NCI-H82 treated with DMSO at 0.1 percent for 48 hours (cell line): Measurements from ENCODE around the gene ME2.
"Not testable (repeated sequence)": the region's sequence is repeated elsewhere in the genome, so short reads cannot be mapped to it uniquely, and the experiment has no call there.

Source experiments
- DNase-seq: peaks from one replicate; lab custom pipeline; 2025; ENCODE audit not compliant: unreplicated experiment; lab: John Stamatoyannopoulos, UW

Gene ME2

GRCh38 chr18:50969448-50969847, 90.5 kb downstream of the ME2 start:
- DNase-seq, result no peak

DNA sequence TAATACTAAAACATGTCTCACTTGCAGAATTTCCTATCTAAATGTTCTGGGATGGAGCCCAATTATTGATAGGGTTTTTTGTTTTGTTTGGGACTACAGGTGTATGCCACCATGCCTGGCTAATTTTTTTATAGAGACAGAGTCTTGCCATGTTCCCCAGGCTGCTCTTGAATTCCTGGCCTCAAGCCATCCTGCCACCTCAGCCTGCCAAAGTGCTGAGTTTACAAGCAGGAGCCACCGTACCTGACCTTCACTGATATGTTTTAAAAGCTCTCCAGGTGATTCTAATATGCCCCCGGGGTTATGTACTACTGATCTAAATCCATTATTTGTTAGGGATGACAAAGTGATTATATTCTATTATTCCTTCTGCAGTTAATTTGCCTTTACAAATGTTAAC, 91.1 kb downstream of the ME2 start:
- no peak for DNase-seq

GRCh38 chr18:50972404-50972803, 93.5 kb downstream of the ME2 start:
- DNase-seq, result not testable (repeated sequence)

GRCh38 chr18:50973367-50974126, 94.6 kb downstream of the ME2 start:
- no peak for DNase-seq

DNA sequence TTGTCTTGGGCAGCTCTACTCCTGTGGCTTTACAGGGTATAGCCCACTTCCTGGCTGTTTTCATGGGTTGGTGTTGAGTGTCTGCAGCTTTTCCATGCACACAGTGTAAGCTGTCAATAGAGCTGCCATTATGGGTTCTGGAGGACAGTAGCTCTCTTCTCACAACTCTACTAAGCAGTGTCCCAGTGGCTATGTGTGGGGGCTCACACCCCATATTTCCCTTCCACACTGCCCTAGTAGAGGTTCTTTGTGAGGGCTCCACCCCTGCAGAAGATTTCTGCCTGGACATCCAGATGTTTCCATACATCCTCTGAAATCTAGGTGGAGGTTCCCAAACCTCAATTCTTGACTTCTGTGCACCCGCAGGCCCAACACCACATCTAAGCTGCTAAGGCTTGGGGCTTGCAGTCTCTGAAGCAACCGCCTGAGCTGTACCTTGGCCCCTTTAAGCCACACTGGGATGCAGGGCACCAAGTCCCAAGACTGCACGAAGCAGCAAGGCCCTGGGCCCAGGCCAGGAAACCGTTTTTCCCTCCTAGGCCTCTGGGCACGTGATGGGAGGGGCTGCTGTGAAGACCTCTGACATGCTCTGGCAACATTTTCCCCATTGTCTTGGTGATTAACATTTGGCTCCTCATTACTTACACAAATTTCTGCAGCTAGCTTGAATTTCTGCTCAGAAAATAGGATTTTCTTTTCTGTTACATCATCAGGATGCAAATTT, 98.3 kb downstream of the ME2 start:
- DNase-seq, result no peak

DNA sequence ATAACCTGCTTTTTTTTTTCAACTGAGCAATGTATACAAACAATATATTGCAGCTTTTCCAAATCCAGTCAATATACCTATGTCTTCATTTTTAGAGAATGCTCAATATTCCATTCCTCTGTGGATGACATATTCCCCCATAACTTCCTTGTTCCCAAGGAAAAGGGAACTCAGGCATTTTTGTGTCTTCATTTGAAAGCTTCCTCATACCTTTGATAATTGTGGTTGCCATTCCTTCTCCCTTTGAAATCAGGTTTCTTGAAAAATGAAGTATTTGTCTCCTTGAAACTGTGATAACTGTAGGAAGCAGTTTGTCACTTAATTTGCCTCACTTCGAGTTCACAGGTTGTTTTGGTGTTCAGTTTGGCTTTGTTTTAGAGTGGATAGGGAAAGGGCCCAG, 102.5 kb downstream of the ME2 start:
- no peak for DNase-seq

GRCh38 chr18:50982086-50982801, 103.3 kb downstream of the ME2 start:
- DNase-seq, result no peak

GRCh38 chr18:50982802-50983179, 103.9 kb downstream of the ME2 start:
- DNase-seq, result no peak

GRCh38 chr18:50986360-50987087, 107.6 kb downstream of the ME2 start:
- no peak for DNase-seq

DNA sequence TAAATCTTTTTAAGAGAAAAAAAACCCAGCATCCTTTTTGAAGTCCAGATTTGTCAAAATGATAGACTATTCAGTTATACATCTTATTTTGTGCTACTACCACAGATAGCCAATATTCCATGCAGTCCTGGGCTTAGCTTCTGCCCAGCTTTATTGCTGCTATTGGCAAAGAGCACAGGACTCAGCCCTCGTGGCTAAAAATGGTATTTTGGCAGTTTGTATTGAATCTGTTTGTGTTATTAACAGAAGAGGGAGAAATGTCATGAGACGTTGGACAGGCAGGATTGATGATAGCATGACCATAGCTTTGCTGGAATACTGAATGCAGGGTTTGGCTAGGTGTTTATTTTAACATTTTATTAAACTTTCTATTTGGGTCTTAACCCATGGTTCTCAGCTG, 108.3 kb downstream of the ME2 start:
- DNase-seq, result no peak

- DNase-seq, result no peak
Observed at GRCh38 chr18:50989711-50990110, 110.8 kb downstream of the ME2 start.

DNA sequence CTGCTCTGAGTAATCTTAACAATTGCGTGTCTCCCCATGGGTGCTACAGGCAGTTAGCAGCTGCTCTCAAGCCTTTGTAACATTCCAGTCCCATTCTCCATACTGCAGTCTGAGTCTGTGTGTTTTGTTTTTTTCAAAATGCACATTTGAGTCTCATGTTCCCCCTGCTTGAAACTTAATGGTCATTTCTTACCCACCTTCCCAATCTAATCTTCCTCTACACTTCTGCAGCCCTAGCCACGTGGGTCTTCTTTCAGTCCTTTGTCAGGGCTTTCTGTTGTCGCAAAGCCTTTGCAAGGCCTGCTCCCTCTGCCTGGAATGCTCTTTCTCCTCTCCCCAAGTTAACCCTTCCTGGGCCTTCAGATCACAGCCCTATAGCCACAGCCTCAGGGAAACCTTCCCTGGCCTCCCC, 113.4 kb downstream of the ME2 start:
- no peak for DNase-seq

GRCh38 chr18:50994031-50994430, 115.1 kb downstream of the ME2 start:
- DNase-seq, result no peak

DNA sequence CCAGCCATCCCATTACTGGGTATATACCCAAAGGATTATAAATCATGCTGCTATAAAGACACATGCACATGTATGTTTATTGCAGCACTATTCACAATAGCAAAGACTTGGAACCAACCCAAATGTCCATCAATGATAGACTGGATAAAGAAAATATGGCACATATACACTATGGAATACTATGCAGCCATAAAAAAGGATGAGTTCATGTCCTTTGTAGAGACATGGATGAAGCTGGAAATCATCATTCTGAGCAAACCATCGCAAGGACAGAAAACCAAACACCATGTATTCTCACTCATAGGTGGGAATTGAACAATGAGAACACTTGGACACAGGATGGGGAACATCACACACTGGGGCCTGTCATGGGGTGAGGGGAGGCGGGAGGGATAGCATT, 124.3 kb downstream of the ME2 start:
- DNase-seq, result not testable (repeated sequence)
